ENCODE results near the gene ZKSCAN7. TPM values are rescaled to one million over a fixed set of nuclear protein-coding genes. Genes with fewer than 3 reads are reported as not detected.
A peak's percentile ranks its signal among the peaks of the same experiment; 100 is the strongest.

The ZKSCAN7 gene
- polyA plus RNA-seq, 1 donor (not counting 4 experiments of a cell fraction or from before 2014, with no cell fraction given): 1.6 TPM

DNA sequence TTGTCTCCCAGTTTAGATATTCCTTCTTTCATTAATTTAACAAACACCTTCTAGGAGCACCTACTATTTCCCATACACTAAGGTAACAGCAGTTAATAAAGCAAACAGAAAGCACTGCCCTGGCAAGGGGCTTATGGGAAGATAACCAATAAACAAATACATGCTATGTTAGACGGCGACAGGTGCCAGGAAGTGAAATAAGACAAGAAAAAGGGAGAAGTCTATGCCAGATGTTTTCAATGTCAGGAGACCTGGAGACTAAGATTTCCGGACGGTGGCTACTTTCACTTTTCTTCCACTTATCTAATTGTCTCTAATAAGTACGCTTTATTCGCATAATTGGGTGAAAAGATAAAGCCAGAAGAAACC lies 45.0 kb upstream of the ZKSCAN7 start:
- H3K27ac ChIP-seq (ENCODE audit: control insufficient read depth, insufficient read depth, low read length): peak overlapping the region; percentile 45
- H3K4me1 ChIP-seq (ENCODE audit: control insufficient read depth, extremely low read depth, insufficient read depth, low read length): peaks cover 10% of the 10 kb centered on the region
- peak overlapping the region; percentile 85 for H3K4me2 ChIP-seq (ENCODE audit: control insufficient read depth, extremely low read depth, insufficient read depth, low read depth, low read length)
- dilution Hi-C loops (cut with MboI; ENCODE audit: extremely low pct_ligation_motif_present, low sequenced_read_pairs): no loop called here
- H2AFZ ChIP-seq (ENCODE audit: control insufficient read depth, low read length): peak overlapping the region; percentile 12
- peak overlapping the region; percentile 74 to 80 (median 75) for H3K4me3 ChIP-seq (ENCODE audit: control insufficient read depth in 2 of 3, extremely low read depth in 1 of 3, insufficient read depth in 2 of 3, low read depth in 1 of 3, low read length in 3 of 3)
- peaks cover 37% of the 10 kb centered on the region for H3K79me2 ChIP-seq (ENCODE audit: control insufficient read depth, insufficient read depth, low read length)
- TF ChIP-seq EZH2 (IDR thresholded peaks at IDR 0.05; ENCODE audit: low read length) (no peak), CTCF (optimal IDR thresholded peaks at IDR 0.05 in 1 of 3, IDR thresholded peaks at IDR 0.05 in 1 of 3, conservative IDR thresholded peaks at IDR 0.05 in 1 of 3; ENCODE audit: extremely low read depth in 1 of 3, insufficient read depth in 2 of 3, low read length in 3 of 3) (no peak)
- FAIRE-seq (no peak), DNase-seq (ENCODE audit: low read depth, low spot score) (no peak)
- no peaks in the 10 kb centered on the region for H3K9me1 ChIP-seq (ENCODE audit: control insufficient read depth, extremely low read depth, insufficient read depth, low read length)
- H3K27me3 ChIP-seq (ENCODE audit: control insufficient read depth, extremely low read depth, insufficient read depth, low read length): no peaks in the 10 kb centered on the region
- no peaks in the 10 kb centered on the region for H3K36me3 ChIP-seq (ENCODE audit: control insufficient read depth in 2 of 2, extremely low read depth in 1 of 2, insufficient read depth in 2 of 2, low read length in 2 of 2)
- H3K9me3 ChIP-seq (ENCODE audit: control insufficient read depth, low read depth, low read length): no peaks in the 10 kb centered on the region
- peak overlapping the region; percentile 77 for H3K9ac ChIP-seq (ENCODE audit: control insufficient read depth, extremely low read depth, insufficient read depth, low read length)
- no peaks in the 10 kb centered on the region for H4K20me1 ChIP-seq (ENCODE audit: control insufficient read depth, extremely low read depth, insufficient read depth, low read length)

GRCh38 chr3:44511238-44511566 lies 43.8 kb upstream of the ZKSCAN7 start:
- TF ChIP-seq EZH2 (IDR thresholded peaks at IDR 0.05; ENCODE audit: low read length) (no peak), CTCF (optimal IDR thresholded peaks at IDR 0.05 in 1 of 3, IDR thresholded peaks at IDR 0.05 in 1 of 3, conservative IDR thresholded peaks at IDR 0.05 in 1 of 3; ENCODE audit: extremely low read depth in 1 of 3, insufficient read depth in 2 of 3, low read length in 3 of 3) (no peak)
- Histone ChIP-seq H3K27ac (ENCODE audit: control insufficient read depth, insufficient read depth, low read length) (peak overlapping the region; percentile 77), H3K9ac (ENCODE audit: control insufficient read depth, extremely low read depth, insufficient read depth, low read length) (peak overlapping the region; percentile 77), H2AFZ (ENCODE audit: control insufficient read depth, low read length) (peak overlapping the region; percentile 89), H3K27me3 (ENCODE audit: control insufficient read depth, extremely low read depth, insufficient read depth, low read length) (no peaks in the 10 kb centered on the region), H3K9me1 (ENCODE audit: control insufficient read depth, extremely low read depth, insufficient read depth, low read length) (no peaks in the 10 kb centered on the region), H3K4me2 (ENCODE audit: control insufficient read depth, extremely low read depth, insufficient read depth, low read depth, low read length) (peak overlapping the region; percentile 88), H3K4me3 (ENCODE audit: control insufficient read depth in 2 of 3, extremely low read depth in 1 of 3, insufficient read depth in 2 of 3, low read depth in 1 of 3, low read length in 3 of 3) (peak overlapping the region; percentile 73 to 77 (median 75)), H3K79me2 (ENCODE audit: control insufficient read depth, insufficient read depth, low read length) (peaks cover 32% of the 10 kb centered on the region), H3K36me3 (ENCODE audit: control insufficient read depth in 2 of 2, extremely low read depth in 1 of 2, insufficient read depth in 2 of 2, low read length in 2 of 2) (no peaks in the 10 kb centered on the region), H3K4me1 (ENCODE audit: control insufficient read depth, extremely low read depth, insufficient read depth, low read length) (peaks cover 10% of the 10 kb centered on the region), H4K20me1 (ENCODE audit: control insufficient read depth, extremely low read depth, insufficient read depth, low read length) (no peaks in the 10 kb centered on the region), H3K9me3 (ENCODE audit: control insufficient read depth, low read depth, low read length) (no peaks in the 10 kb centered on the region)
- DNase-seq (ENCODE audit: low read depth, low spot score) (no peak), FAIRE-seq (no peak)
- dilution Hi-C loops (cut with MboI; ENCODE audit: extremely low pct_ligation_motif_present, low sequenced_read_pairs): no loop called here

Data from keratinocyte (primary cell).